K562 (cell line): ENCODE data around the gene DAB1.

ENCODE experiments used
- BRCA1 ChIP-seq, 2 experiments: fragments of 450-650 bp in 1 of 2; sonication (generic) in 1 of 2; formaldehyde crosslinking in 1 of 2; IDR thresholded peaks; 2 replicates each; pipeline versions ENCODE4 v1.5.0 to v1.6.1; 2017 to 2020; ENCODE audit warnings: mild to moderate bottlenecking in 1 of 2, missing genetic modification reagents in 1 of 2
- CTCF ChIP-seq, 3 experiments: IDR thresholded peaks in 2 of 3; conservative IDR thresholded peaks in 1 of 3; 2 replicates each; pipeline ENCODE4 v1.5.1; 2011 to 2012; ENCODE audit warnings: low read length in 3 of 3, mild to moderate bottlenecking in 3 of 3, control low read depth in 2 of 3, improper control_type of control experiment in 1 of 3, inconsistent platforms in 1 of 3, low read depth in 1 of 3, mixed read lengths in 1 of 3, moderate library complexity in 1 of 3; ENCODE audit not compliant: insufficient read depth in 2 of 3
- HDAC6 ChIP-seq: IDR thresholded peaks from 2 replicates; pipeline ENCODE4 v1.6.1; 2012; ENCODE audit warnings: low read depth, mild to moderate bottlenecking, control low read depth, inconsistent platforms, low read length, moderate library complexity
- HOMEZ ChIP-seq: fragments of 250-450 bp; sonication (Bioruptor Pico); IDR thresholded peaks from 2 replicates; pipeline ENCODE4 v1.4.0; 2020; ENCODE audit warnings: mild to moderate bottlenecking, moderate library complexity
- MAFK ChIP-seq: IDR thresholded peaks from 2 replicates; pipeline ENCODE4 v1.6.1; 2011; ENCODE audit warnings: low read length, improper control_type of control experiment
- POLR2A ChIP-seq: fragments of 450-650 bp; conservative IDR thresholded peaks from 2 replicates; pipeline ENCODE4 v1.6.1; 2016
- POLR3A ChIP-seq: IDR thresholded peaks from 2 replicates; pipeline ENCODE4 v1.6.1; 2011; ENCODE audit warnings: borderline replicate concordance, mild to moderate bottlenecking, moderate library complexity; ENCODE audit not compliant: insufficient read length, insufficient read depth; ENCODE audit errors: extremely low read depth
- STAG1 ChIP-seq: sonication (generic); formaldehyde crosslinking; IDR thresholded peaks from 2 replicates; pipeline ENCODE4 v1.5.0; 2020; ENCODE audit warnings: missing genetic modification reagents, borderline replicate concordance
- ZBTB34 ChIP-seq: fragments of 250-450 bp; sonication (Bioruptor Pico); IDR thresholded peaks from 2 replicates; pipeline ENCODE4 v1.8.0; 2021; ENCODE audit warnings: mild to moderate bottlenecking, moderate library complexity
- ZNF184 ChIP-seq: sonication (generic); formaldehyde crosslinking; IDR thresholded peaks from 2 replicates; pipeline ENCODE4 v1.5.0; 2020; ENCODE audit warnings: missing genetic modification reagents

GRCh38 chr1:57272150-57272549 lies 151.7 kb downstream of the DAB1 start:
- TF ChIP-seq STAG1 (CRISPR knock-in tag) (no peak), ZNF184 (CRISPR knock-in tag) (no peak), MAFK (no peak), POLR3A (no peak), BRCA1 (IDR thresholded peaks at IDR 0.05) (no peak), BRCA1 (CRISPR knock-in tag; IDR thresholded peaks at IDR 0.05) (no peak), POLR2A (no peak), CTCF (IDR thresholded peaks at IDR 0.05 in 2 of 3, conservative IDR thresholded peaks at IDR 0.05 in 1 of 3; ENCODE audit: insufficient read depth in 2 of 3, low read depth in 1 of 3, low read length in 3 of 3) (no peak), HDAC6 (no peak), ZBTB34 (no peak), HOMEZ (CRISPR knock-in tag) (no peak)
